Measurements from ENCODE around the gene PANK4. TPM values are rescaled to one million over a fixed set of nuclear protein-coding genes. Genes with fewer than 3 reads are reported as not detected.
"Not testable (repeated sequence)": the region's sequence is repeated elsewhere in the genome, so short reads cannot be mapped to it uniquely, and the experiment has no call there.

PANK4 gene
- total RNA-seq, 1 experiment from 2014 or later: 32.2 TPM

GRCh38 chr1:2459757-2460156, 66.6 kb downstream of the PANK4 start:
- H4K8ac ChIP-seq (replicated peaks; ENCODE audit: insufficient read length, low read depth, low read length): no peak overlapping the region
- no peak overlapping the region for H3T11ph ChIP-seq (ENCODE audit: low read length)
- H3K27me3 ChIP-seq (ENCODE audit: insufficient read depth, low read length): no peaks in the 10 kb centered on the region
- no peaks in the 10 kb centered on the region for H3K9me3 ChIP-seq (ENCODE audit: control insufficient read depth, low read depth, low read length)
- H2BK15ac ChIP-seq (ENCODE audit: low read depth, low read length): no peak overlapping the region
- H3K79me1 ChIP-seq (ENCODE audit: insufficient read depth, low read depth, low read length, poor library complexity, severe bottlenecking): no peaks in the 10 kb centered on the region
- no peak overlapping the region for H3K14ac ChIP-seq (ENCODE audit: insufficient read depth, low read length)
- no peak overlapping the region for H4K5ac ChIP-seq (ENCODE audit: insufficient read length, low read depth, low read length)
- Mint-ChIP-seq H3K4me1 (no peaks in the 10 kb centered on the region), H3K27me3 (ENCODE audit: low read depth) (peaks cover 15% of the 10 kb centered on the region), H3K4me3 (no peak overlapping the region), H3K36me3 (ENCODE audit: insufficient read depth in 1 of 3, low read depth in 3 of 3) (no peaks in the 10 kb centered on the region), H3K27ac (no peak overlapping the region), H3K9me3 (no peaks in the 10 kb centered on the region)
- H4K20me1 ChIP-seq (ENCODE audit: control insufficient read depth, insufficient read depth, insufficient read length): no peaks in the 10 kb centered on the region
- H3K23ac ChIP-seq (ENCODE audit: insufficient read length, low read depth, low read length): no peak overlapping the region
- H3K18ac ChIP-seq (ENCODE audit: insufficient read length, low read depth, low read length): no peak overlapping the region
- no CpG with 5 or more reads among the region's 23 CpGs for WGBS (ENCODE audit: extremely low coverage, insufficient read length, low lambda C conversion rate)
- H3K9ac ChIP-seq (ENCODE audit: extremely low read depth, insufficient read length, low read length): no peak overlapping the region
- TF ChIP-seq CTCF (conservative IDR thresholded peaks at IDR 0.05): no peak
- H2BK12ac ChIP-seq (ENCODE audit: insufficient read length, low read depth, low read length): no peak overlapping the region
- H3K23me2 ChIP-seq (ENCODE audit: insufficient read length, low read depth, low read length, poor library complexity, severe bottlenecking): peaks cover 3% of the 10 kb centered on the region
- H3K56ac ChIP-seq (ENCODE audit: insufficient read length, low read depth, low read length): no peak overlapping the region
- H3K4me1 ChIP-seq (ENCODE audit: insufficient read depth, low read length): no peaks in the 10 kb centered on the region
- no peaks in the 10 kb centered on the region for H3K79me2 ChIP-seq (ENCODE audit: insufficient read depth, low read length)
- no peak overlapping the region for H2BK120ac ChIP-seq (ENCODE audit: low read depth, low read length, poor library complexity, severe bottlenecking)
- H2AK5ac ChIP-seq (ENCODE audit: insufficient read length, low read length): no peak overlapping the region
- H2BK20ac ChIP-seq (ENCODE audit: low read depth, low read length, poor library complexity, severe bottlenecking): no peak overlapping the region
- H2AFZ ChIP-seq (ENCODE audit: low read length): no peak overlapping the region
- no peak for DNase-seq
- H3K4me2 ChIP-seq (ENCODE audit: insufficient read depth, insufficient read length, low read length): no peak overlapping the region
- no peak overlapping the region for H3K27ac ChIP-seq (ENCODE audit: insufficient read length, low read depth, low read length)
- H3K4ac ChIP-seq (ENCODE audit: low read depth, low read length): no peak overlapping the region
- H2BK5ac ChIP-seq (ENCODE audit: insufficient read length, low read length): no peak overlapping the region
- no peak overlapping the region for H4K91ac ChIP-seq (ENCODE audit: insufficient read length, low read depth, low read length)

GRCh38 chr1:2459102-2459753, 67.2 kb downstream of the PANK4 start:
- not testable (repeated sequence) for H4K8ac ChIP-seq (replicated peaks; ENCODE audit: insufficient read length, low read depth, low read length); H3K27me3 ChIP-seq (ENCODE audit: insufficient read depth, low read length); H3T11ph ChIP-seq (ENCODE audit: low read length); H2AFZ ChIP-seq (ENCODE audit: low read length); H2AK5ac ChIP-seq (ENCODE audit: insufficient read length, low read length); H3K9me3 Mint-ChIP-seq; H4K5ac ChIP-seq (ENCODE audit: insufficient read length, low read depth, low read length); H3K23me2 ChIP-seq (ENCODE audit: insufficient read length, low read depth, low read length, poor library complexity, severe bottlenecking); H3K56ac ChIP-seq (ENCODE audit: insufficient read length, low read depth, low read length); H3K36me3 Mint-ChIP-seq (ENCODE audit: insufficient read depth in 1 of 3, low read depth in 3 of 3); H3K4me3 Mint-ChIP-seq; H3K27ac ChIP-seq (ENCODE audit: insufficient read length, low read depth, low read length); H3K9ac ChIP-seq (ENCODE audit: extremely low read depth, insufficient read length, low read length); H3K27ac Mint-ChIP-seq; H2BK120ac ChIP-seq (ENCODE audit: low read depth, low read length, poor library complexity, severe bottlenecking); H3K14ac ChIP-seq (ENCODE audit: insufficient read depth, low read length); H4K20me1 ChIP-seq (ENCODE audit: control insufficient read depth, insufficient read depth, insufficient read length); H3K4ac ChIP-seq (ENCODE audit: low read depth, low read length); H4K91ac ChIP-seq (ENCODE audit: insufficient read length, low read depth, low read length); H3K18ac ChIP-seq (ENCODE audit: insufficient read length, low read depth, low read length); H3K79me2 ChIP-seq (ENCODE audit: insufficient read depth, low read length); H3K4me2 ChIP-seq (ENCODE audit: insufficient read depth, insufficient read length, low read length); H3K9me3 ChIP-seq (ENCODE audit: control insufficient read depth, low read depth, low read length); H3K4me1 Mint-ChIP-seq; H2BK12ac ChIP-seq (ENCODE audit: insufficient read length, low read depth, low read length); H2BK15ac ChIP-seq (ENCODE audit: low read depth, low read length); H2BK5ac ChIP-seq (ENCODE audit: insufficient read length, low read length); H3K27me3 Mint-ChIP-seq (ENCODE audit: low read depth); H3K79me1 ChIP-seq (ENCODE audit: insufficient read depth, low read depth, low read length, poor library complexity, severe bottlenecking); H3K23ac ChIP-seq (ENCODE audit: insufficient read length, low read depth, low read length); DNase-seq; H2BK20ac ChIP-seq (ENCODE audit: low read depth, low read length, poor library complexity, severe bottlenecking); H3K4me1 ChIP-seq (ENCODE audit: insufficient read depth, low read length)
- WGBS (ENCODE audit: extremely low coverage, insufficient read length, low lambda C conversion rate): no CpG with 5 or more reads among the region's 16 CpGs
